ENCODE measurements around the gene DYNC1H1. TPM values are rescaled to one million over a fixed set of nuclear protein-coding genes. Genes with fewer than 3 reads are reported as not detected.

The DYNC1H1 gene
- total and polyA plus RNA-seq, 12 donors = 202 to 509 (median 348) TPM

- Histone ChIP-seq H3K27ac (no peak overlapping the region), H3K9me3 (replicated peaks in 1 of 3) (no peaks in the 10 kb centered on the region), H3K27me3 (no peaks in the 10 kb centered on the region), H3K4me3 (no peak overlapping the region), H3K4me1 (replicated peaks in 1 of 2) (peaks cover 11 to 12% of the 10 kb centered on the region in 2 donors), H3K36me3 (replicated peaks in 1 of 2) (no peaks in the 10 kb centered on the region)
- no peak for DNase-seq
- TF ChIP-seq POLR2A (IDR thresholded peaks at IDR 0.05) = no peak
- TF ChIP-seq, protein P1, sequence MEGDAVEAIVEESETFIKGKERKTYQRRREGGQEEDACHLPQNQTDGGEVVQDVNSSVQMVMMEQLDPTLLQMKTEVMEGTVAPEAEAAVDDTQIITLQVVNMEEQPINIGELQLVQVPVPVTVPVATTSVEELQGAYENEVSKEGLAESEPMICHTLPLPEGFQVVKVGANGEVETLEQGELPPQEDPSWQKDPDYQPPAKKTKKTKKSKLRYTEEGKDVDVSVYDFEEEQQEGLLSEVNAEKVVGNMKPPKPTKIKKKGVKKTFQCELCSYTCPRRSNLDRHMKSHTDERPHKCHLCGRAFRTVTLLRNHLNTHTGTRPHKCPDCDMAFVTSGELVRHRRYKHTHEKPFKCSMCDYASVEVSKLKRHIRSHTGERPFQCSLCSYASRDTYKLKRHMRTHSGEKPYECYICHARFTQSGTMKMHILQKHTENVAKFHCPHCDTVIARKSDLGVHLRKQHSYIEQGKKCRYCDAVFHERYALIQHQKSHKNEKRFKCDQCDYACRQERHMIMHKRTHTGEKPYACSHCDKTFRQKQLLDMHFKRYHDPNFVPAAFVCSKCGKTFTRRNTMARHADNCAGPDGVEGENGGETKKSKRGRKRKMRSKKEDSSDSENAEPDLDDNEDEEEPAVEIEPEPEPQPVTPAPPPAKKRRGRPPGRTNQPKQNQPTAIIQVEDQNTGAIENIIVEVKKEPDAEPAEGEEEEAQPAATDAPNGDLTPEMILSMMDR (IDR thresholded peaks at IDR 0.05) = no peak
- 53 to 67% (median 65%) methylated on average over 5 of the region's 5 CpGs for WGBS, 4 donors
- intact Hi-C loops (cut with DNase I) = no loop called here
These were observed 19.9 kb upstream of the DYNC1H1 start for GRCh38 chr14:101944451-101944850.

DNA sequence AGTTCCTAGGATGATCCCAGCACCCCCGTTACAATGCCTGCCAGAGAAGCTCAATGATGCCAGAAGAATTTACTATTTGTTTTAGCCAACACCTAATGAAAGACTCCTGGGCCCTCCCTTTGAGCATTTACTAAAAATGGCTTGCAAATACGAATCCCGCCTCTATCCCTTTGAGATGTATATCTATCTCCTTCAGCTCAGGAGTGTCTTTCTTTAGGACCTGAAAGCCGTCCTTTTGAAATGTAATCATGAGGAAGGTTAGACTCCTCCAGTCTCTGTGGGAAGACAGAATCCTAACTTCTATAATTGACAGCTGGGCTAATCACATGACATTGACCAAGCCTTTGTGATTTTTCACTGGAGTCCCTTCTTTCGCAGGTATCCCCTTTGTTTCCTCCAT is 19.2 kb upstream of the DYNC1H1 start:
- TF ChIP-seq POLR2A (IDR thresholded peaks at IDR 0.05) = no peak
- TF ChIP-seq, protein P1 (IDR thresholded peaks at IDR 0.05) = no peak
- Histone ChIP-seq H3K4me1 (replicated peaks in 1 of 2) (peaks cover 16 to 19% of the 10 kb centered on the region in 2 donors), H3K36me3 (replicated peaks in 1 of 2) (no peaks in the 10 kb centered on the region), H3K4me3 (no peak overlapping the region), H3K9me3 (replicated peaks in 1 of 3) (no peaks in the 10 kb centered on the region), H3K27me3 (no peaks in the 10 kb centered on the region), H3K27ac (no peak overlapping the region)
- DNase-seq = peak in 2 of 7 donors; percentile 5 to 9
- WGBS, 4 donors = 20 to 47% (median 25%) methylated on average over 5 of the region's 5 CpGs
- intact Hi-C loops (cut with DNase I) = no loop called here

DNA sequence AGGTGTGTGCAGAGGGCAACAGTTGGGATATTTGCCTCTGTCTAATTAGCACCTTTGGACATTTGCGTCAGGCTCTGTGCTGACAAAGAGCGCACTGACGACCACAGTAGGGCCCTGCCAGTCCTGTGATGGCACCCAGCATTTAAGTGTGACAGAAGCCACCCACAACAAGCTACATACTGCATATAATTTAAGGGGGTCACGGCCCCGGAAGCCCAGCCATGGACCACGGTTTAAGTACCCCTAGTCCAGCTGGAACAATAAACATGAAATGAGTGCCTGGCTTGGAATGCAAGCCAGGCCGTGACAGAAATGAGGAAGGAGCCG is 16.8 kb upstream of the DYNC1H1 start:
- intact Hi-C loops (cut with DNase I) = no loop called here
- Histone ChIP-seq H3K9me3 (replicated peaks in 1 of 3) (no peaks in the 10 kb centered on the region), H3K4me1 (replicated peaks in 1 of 2) (peaks cover 16 to 21% of the 10 kb centered on the region in 2 donors), H3K4me3 (peak overlapping the region in 3 of 4 donors; percentile 29 to 87 (median 72)), H3K27ac (peak overlapping the region; percentile 71 to 98 (median 97)), H3K27me3 (no peaks in the 10 kb centered on the region), H3K36me3 (replicated peaks in 1 of 2) (no peaks in the 10 kb centered on the region)
- no peak for TF ChIP-seq POLR2A (IDR thresholded peaks at IDR 0.05)
- TF ChIP-seq, protein P1 (IDR thresholded peaks at IDR 0.05) = no peak
- WGBS, 4 donors = 5 to 15% (median 10%) methylated on average over 8 of the region's 8 CpGs
- no peak for DNase-seq

DNA sequence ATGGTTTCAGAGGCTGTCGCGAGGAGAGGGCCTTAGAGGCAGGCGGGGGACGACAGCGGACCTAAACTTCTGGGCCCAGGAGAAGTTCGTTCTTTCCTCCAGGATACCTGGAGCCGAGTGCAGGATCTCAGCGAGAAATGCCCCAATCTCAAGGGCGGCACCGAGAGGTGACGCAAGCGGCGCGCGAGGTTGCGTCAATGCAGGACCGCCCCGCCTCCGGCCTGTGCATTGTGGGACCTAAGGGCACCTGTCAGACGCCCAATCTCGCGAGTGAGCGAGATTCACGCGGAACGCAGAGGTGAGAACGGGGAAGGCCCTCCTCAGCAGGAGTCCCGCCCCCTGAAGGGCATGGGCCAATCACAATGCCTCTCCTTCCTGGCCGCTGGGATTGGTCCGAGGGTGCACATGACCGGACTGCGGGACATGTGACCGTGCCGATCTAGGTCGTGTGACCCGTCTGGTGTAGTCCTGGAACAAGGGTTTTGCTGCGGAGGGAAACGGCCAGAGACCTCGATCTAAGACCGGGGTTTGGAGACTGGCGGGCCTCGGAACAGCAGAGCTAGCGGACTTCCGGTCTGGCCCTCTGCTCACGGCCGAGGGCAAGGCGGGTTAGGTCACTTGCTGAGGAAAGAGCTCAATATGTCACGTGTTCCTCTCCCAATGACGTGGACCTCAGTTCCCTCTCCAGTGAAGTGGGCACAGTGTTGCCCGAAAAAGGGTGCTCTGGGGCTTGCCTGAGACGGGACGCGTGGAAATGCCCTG is 16.3 kb upstream of the DYNC1H1 start:
- no peaks in the 10 kb centered on the region for H3K36me3 ChIP-seq (replicated peaks in 1 of 2)
- no peaks in the 10 kb centered on the region for H3K9me3 ChIP-seq (replicated peaks in 1 of 3)
- WGBS, 4 donors = 0 to 1% (median 0%) methylated on average over 21 to 53 of the region's 53 CpGs
- peak overlapping the region; percentile 59 to 95 (median 68) for H3K4me3 ChIP-seq
- TF ChIP-seq, protein P1 (IDR thresholded peaks at IDR 0.05) = peak in 1 of 6 experiments; percentile 6
- TF ChIP-seq POLR2A (IDR thresholded peaks at IDR 0.05) = peak; percentile 94 to 96
- intact Hi-C loops (cut with DNase I) = no loop called here
- H3K4me1 ChIP-seq (replicated peaks in 1 of 2) = peaks cover 16 to 21% of the 10 kb centered on the region in 2 donors
- peak overlapping the region; percentile 71 to 98 (median 97) for H3K27ac ChIP-seq
- peak; percentile 100 for DNase-seq
- no peaks in the 10 kb centered on the region for H3K27me3 ChIP-seq

Measured in adrenal gland (tissue), 12 donors.